HPDE6-E6E7 (cell line): Measurements from ENCODE around the gene DOK3.

ENCODE experiments used
- DNase-seq: peaks from one replicate; pipeline ENCODE4 v3.0.0; 2011; ENCODE audit warnings: missing footprints; ENCODE audit errors: extremely low spot score

Gene DOK3

GRCh38 chr5:177512736-177513380 is 3.2 kb upstream of the DOK3 start:
- DNase-seq, result no peak

GRCh38 chr5:177511796-177512675 is 2.4 kb upstream of the DOK3 start:
- DNase-seq, result no peak

GRCh38 chr5:177511181-177511580 is 1.6 kb upstream of the DOK3 start:
- no peak for DNase-seq

GRCh38 chr5:177510567-177511053 is 984 bp upstream of the DOK3 start:
- DNase-seq, result no peak

- no peak for DNase-seq
Measured at GRCh38 chr5:177509991-177510566, 453 bp upstream of the DOK3 start.

- DNase-seq, result no peak
Measured at GRCh38 chr5:177508837-177509236, 789 bp downstream of the DOK3 start.

GRCh38 chr5:177508221-177508611 is 1.4 kb downstream of the DOK3 start:
- no peak for DNase-seq

- DNase-seq, result no peak
Measured at GRCh38 chr5:177507596-177508220, 1.9 kb downstream of the DOK3 start.

- no peak for DNase-seq
Measured at GRCh38 chr5:177507165-177507564, 2.5 kb downstream of the DOK3 start.

- no peak for DNase-seq
Measured at GRCh38 chr5:177505075-177505474, 4.6 kb downstream of the DOK3 start.

- no peak for DNase-seq
Measured at GRCh38 chr5:177504086-177505056, 5.3 kb downstream of the DOK3 start.

- DNase-seq, result no peak
Measured at GRCh38 chr5:177503351-177504085, 6.1 kb downstream of the DOK3 start.

GRCh38 chr5:177502886-177503285 is 6.7 kb downstream of the DOK3 start:
- no peak for DNase-seq

GRCh38 chr5:177501874-177502678 is 7.5 kb downstream of the DOK3 start:
- no peak for DNase-seq

GRCh38 chr5:177500685-177501522 is 8.7 kb downstream of the DOK3 start:
- DNase-seq, result no peak

GRCh38 chr5:177499842-177500241 is 9.8 kb downstream of the DOK3 start:
- DNase-seq, result no peak

GRCh38 chr5:177498013-177498787 is 11.4 kb downstream of the DOK3 start:
- no peak for DNase-seq
